Activated CD8-positive, alpha-beta memory T cell treated with anti-CD3 and anti-CD28 coated beads, Interleukin-2, amount 50 U/mL, for 48 hours (primary cell): ENCODE data around the gene CDK2AP2.
A peak's percentile ranks its signal among the peaks of the same experiment; 100 is the strongest.
"Not testable (repeated sequence)": the region's sequence is repeated elsewhere in the genome, so short reads cannot be mapped to it uniquely, and the experiment has no call there.

ENCODE experiments used
- DNase-seq: peaks from one replicate; pipeline ENCODE4 v3.0.0-alpha.2; 2020

Gene CDK2AP2

GRCh38 chr11:67523556-67524479, 15.9 kb upstream of the CDK2AP2 start:
- no peak for DNase-seq

GRCh38 chr11:67522844-67523555, 15.0 kb upstream of the CDK2AP2 start, which contains the start of gene CABP2:
CABP2 (minus strand) TSS chr11:67523446; CDS start chr11:67523326, 120 bp downstream.
- DNase-seq: no peak

- no peak for DNase-seq
Measured at GRCh38 chr11:67522338-67522737, 14.4 kb upstream of the CDK2AP2 start.

- DNase-seq: no peak
Measured at GRCh38 chr11:67521924-67522323, 14.0 kb upstream of the CDK2AP2 start.

GRCh38 chr11:67520856-67521824, 13.2 kb upstream of the CDK2AP2 start:
- DNase-seq: no peak

GRCh38 chr11:67519726-67520125, 11.8 kb upstream of the CDK2AP2 start:
- DNase-seq: no peak

GRCh38 chr11:67517784-67518552, 10.0 kb upstream of the CDK2AP2 start:
- DNase-seq: no peak

- no peak for DNase-seq
Measured at GRCh38 chr11:67516806-67517205, 8.8 kb upstream of the CDK2AP2 start.

- DNase-seq: no peak
Measured at GRCh38 chr11:67514116-67514515, 6.2 kb upstream of the CDK2AP2 start.

GRCh38 chr11:67511558-67511957, 3.6 kb upstream of the CDK2AP2 start:
- DNase-seq: not testable (repeated sequence)

- DNase-seq: no peak
Measured at GRCh38 chr11:67510023-67510345, 2.0 kb upstream of the CDK2AP2 start.

GRCh38 chr11:67508486-67509121, 642 bp upstream of the CDK2AP2 start:
- DNase-seq: peak; percentile 100

- no peak for DNase-seq
Measured at GRCh38 chr11:67507242-67507863, 609 bp downstream of the CDK2AP2 start.

- no peak for DNase-seq
Measured at GRCh38 chr11:67506426-67507051, 1.4 kb downstream of the CDK2AP2 start.

GRCh38 chr11:67505605-67506396, 2.2 kb downstream of the CDK2AP2 start:
- peak; percentile 97 for DNase-seq

- DNase-seq: peak; percentile 92
Measured at GRCh38 chr11:67504950-67505581, 2.9 kb downstream of the CDK2AP2 start, which contains the start of gene PITPNM1. PITPNM1 (minus strand) TSS chr11:67505363; CDS start chr11:67504180, 1,183 bp downstream.

GRCh38 chr11:67504005-67504949, 3.7 kb downstream of the CDK2AP2 start:
- DNase-seq: peak; percentile 78
